Astrocyte of the cerebellum (primary cell): ENCODE data around the gene DPP6.

ENCODE experiments used
- DNase-seq: peaks from one replicate; pipeline ENCODE4 v3.0.0-alpha.2; 2011; ENCODE audit warnings: low read depth
- H3K4me3 ChIP-seq: 2 replicates; pipeline ENCODE4 v1.5.1; 2011; ENCODE audit warnings: mild to moderate bottlenecking, low read depth, low read length, moderate library complexity
- CTCF ChIP-seq: IDR thresholded peaks from 2 replicates; pipeline ENCODE4 v1.5.1; 2012; ENCODE audit warnings: low read length, low read depth, moderate library complexity, mild to moderate bottlenecking; ENCODE audit errors: missing control alignments
- in situ Hi-C: cut with HindIII; loops from 2 replicates; pipeline ENCODE4 v1.10.0; 2017; ENCODE audit warnings: low sequenced_read_pairs

DPP6 gene

GRCh38 chr7:154649434-154649833 is 597.2 kb downstream of the DPP6 start:
- no peak overlapping the region for H3K4me3 ChIP-seq
- DNase-seq: no peak
- in situ Hi-C loops: no loop called here
- TF ChIP-seq CTCF: no peak

GRCh38 chr7:154650275-154650674 is 598.1 kb downstream of the DPP6 start:
- DNase-seq: no peak
- in situ Hi-C loops: no loop called here
- TF ChIP-seq CTCF: no peak
- H3K4me3 ChIP-seq: no peak overlapping the region

GRCh38 chr7:154651501-154651900 is 599.3 kb downstream of the DPP6 start:
- no peak for TF ChIP-seq CTCF
- in situ Hi-C loops: no loop called here
- no peak overlapping the region for H3K4me3 ChIP-seq
- no peak for DNase-seq

- in situ Hi-C loops: no loop called here
- no peak for TF ChIP-seq CTCF
- H3K4me3 ChIP-seq: no peak overlapping the region
- DNase-seq: no peak
These were observed 600.4 kb downstream of the DPP6 start for GRCh38 chr7:154652564-154652963.

- in situ Hi-C loops: no loop called here
- DNase-seq: no peak
- no peak overlapping the region for H3K4me3 ChIP-seq
- TF ChIP-seq CTCF: no peak
These were observed 601.1 kb downstream of the DPP6 start for GRCh38 chr7:154653281-154653680.

GRCh38 chr7:154656618-154657017 is 604.4 kb downstream of the DPP6 start:
- no peak for TF ChIP-seq CTCF
- H3K4me3 ChIP-seq: no peak overlapping the region
- in situ Hi-C loops: no loop called here
- DNase-seq: no peak

- no peak overlapping the region for H3K4me3 ChIP-seq
- in situ Hi-C loops: no loop called here
- no peak for DNase-seq
- TF ChIP-seq CTCF: no peak
These were observed 614.6 kb downstream of the DPP6 start for GRCh38 chr7:154666768-154667167.
